Anterior cingulate cortex (tissue), 58 donors: ENCODE results near the gene RNF215.

Source experiments
- DNase-seq, 58 donors: peaks; one replicate each; lab custom pipeline; 2025; lab: John Stamatoyannopoulos, UW

Gene RNF215

GRCh38 chr22:30337461-30337778 lies 49.8 kb downstream of the RNF215 start:
- peak in 1 of 58 donors; percentile 2 for DNase-seq

GRCh38 chr22:30336752-30337460 lies 50.3 kb downstream of the RNF215 start:
- DNase-seq: peak in 33 of 58 donors; percentile 4 to 64 (median 27)

GRCh38 chr22:30335236-30335635 lies 52.0 kb downstream of the RNF215 start:
- no peak for DNase-seq

GRCh38 chr22:30334646-30335045 lies 52.6 kb downstream of the RNF215 start:
- DNase-seq: no peak

- no peak for DNase-seq
Measured at GRCh38 chr22:30333707-30334087, 53.5 kb downstream of the RNF215 start.

GRCh38 chr22:30332994-30333706 lies 54.1 kb downstream of the RNF215 start:
- no peak for DNase-seq

GRCh38 chr22:30332551-30332950 lies 54.7 kb downstream of the RNF215 start:
- peak in 43 of 58 donors; percentile 4 to 78 (median 34) for DNase-seq
